GM12878 (cell line): Measurements from ENCODE around the gene ZNF576. TPM values are rescaled to one million over a fixed set of nuclear protein-coding genes. Genes with fewer than 3 reads are reported as not detected.

Experiments
- ATAC-seq: fragments of 200-7000 bp; cut with Tn5 transposase; 3 replicates; pipeline ENCODE4 v1.9.1; 2020; ENCODE audit warnings: mild to moderate bottlenecking, moderate library complexity
- BruUV-seq: library from RNA; stranded (reverse); fragments of 400-500 nt; replicated peaks from 2 replicates; lab custom pipeline; 2021; lab: Mats Ljungman, UMichigan
- CTCF ChIA-PET: fragments of 300-600 bp; sonication (Branson Sonifier 250); formaldehyde crosslinking; extraction: SDS; loops from one replicate; lab custom pipeline; 2021; ENCODE audit warnings: inconsistent platforms; lab: Yijun Ruan, JAX
- POLR2A ChIA-PET: fragments of 350-600 bp; formaldehyde crosslinking; extraction: SDS; loops from one replicate; lab custom pipeline; 2021; ENCODE audit warnings: inconsistent platforms; lab: Charles Lee
- RAD21 ChIA-PET: fragments of 300-600 bp; sonication (Branson Sonifier 250); formaldehyde crosslinking; loops from one replicate; lab custom pipeline; 2023; ENCODE audit warnings: antibody characterized with exemption; ENCODE audit not compliant: unreplicated experiment; lab: Charles Lee
- SMC1A ChIA-PET: fragments of 300-600 bp; sonication (Branson Sonifier 250); formaldehyde crosslinking; loops from one replicate; lab custom pipeline; 2023; ENCODE audit not compliant: unreplicated experiment, uncharacterized antibody; lab: Charles Lee
- DNase-seq: peaks from one replicate; pipeline ENCODE4 v3.0.0-alpha.2; 2011; ENCODE audit warnings: low read depth, low spot score
- FAIRE-seq: peaks from 3 replicates; lab custom pipeline; 2011; peaks lifted over from hg19 to GRCh38; lab: Jason Lieb, UNC
- H2AFZ ChIP-seq: 2 replicates; pipeline ENCODE4 v1.6.0; 2011; ENCODE audit warnings: low read depth, low read length, control low read depth; ENCODE audit not compliant: control insufficient read depth
- H3K27ac ChIP-seq: 2 replicates; pipeline ENCODE4 v1.5.1; 2011; ENCODE audit warnings: control low read depth; ENCODE audit not compliant: control insufficient read depth, insufficient read depth
- H3K27me3 ChIP-seq, 2 experiments: replicated peaks in 1 of 2; 2 replicates each; pipeline versions ENCODE4 v1.6.0 to v1.6.1; 2011; ENCODE audit warnings: low read length in 1 of 2; ENCODE audit not compliant: control insufficient read depth in 2 of 2, insufficient read depth in 2 of 2
- H3K36me3 ChIP-seq, 2 experiments: 2 replicates each; pipeline ENCODE4 v1.5.1; 2011; ENCODE audit warnings: low read length in 1 of 2; ENCODE audit not compliant: control insufficient read depth in 2 of 2, insufficient read depth in 2 of 2
- H3K4me1 ChIP-seq: 2 replicates; pipeline ENCODE4 v1.6.1; 2011; ENCODE audit warnings: mild to moderate bottlenecking, low read length, moderate library complexity, mixed read lengths; ENCODE audit not compliant: control insufficient read depth, insufficient read depth
- H3K4me2 ChIP-seq: 2 replicates; pipeline ENCODE4 v1.6.0; 2011; ENCODE audit warnings: control low read depth; ENCODE audit not compliant: control insufficient read depth, insufficient read depth
- H3K4me3 ChIP-seq: fragments of 200-600 bp; sonication (generic); 2 replicates; pipeline ENCODE4 v1.5.1; 2016
- H3K79me2 ChIP-seq: 2 replicates; pipeline ENCODE4 v1.6.0; 2011; ENCODE audit warnings: low read length; ENCODE audit not compliant: control insufficient read depth, insufficient read depth
- H3K9ac ChIP-seq: 2 replicates; pipeline ENCODE4 v1.8.0; 2011; ENCODE audit warnings: low read length, control low read depth, mixed read lengths; ENCODE audit not compliant: control insufficient read depth, insufficient read depth
- H3K9me3 ChIP-seq: replicated peaks from 3 replicates; pipeline ENCODE4 v1.5.1; 2011; ENCODE audit warnings: mild to moderate bottlenecking, low read length; ENCODE audit not compliant: control insufficient read depth, insufficient read depth
- H4K20me1 ChIP-seq: 2 replicates; pipeline ENCODE4 v1.6.0; 2011; ENCODE audit not compliant: control insufficient read depth, insufficient read depth
- ATF7 ChIP-seq: fragments of 450-650 bp; IDR thresholded peaks from 2 replicates; pipeline ENCODE4 v1.6.1; 2016; ENCODE audit warnings: low read depth, mild to moderate bottlenecking
- CHD1 ChIP-seq: IDR thresholded peaks from 2 replicates; pipeline ENCODE4 v1.6.1; 2012; ENCODE audit warnings: low read depth, low read length, improper control_type of control experiment
- CHD4 ChIP-seq: fragments of 200-600 bp; sonication (generic); IDR thresholded peaks from 2 replicates; pipeline ENCODE4 v1.6.1; 2016; ENCODE audit warnings: mild to moderate bottlenecking
- ESRRA ChIP-seq: IDR thresholded peaks from 2 replicates; pipeline ENCODE4 v1.6.1; 2012; ENCODE audit warnings: mild to moderate bottlenecking, low read length, improper control_type of control experiment
- FOXM1 ChIP-seq: IDR thresholded peaks from 2 replicates; pipeline ENCODE4 v1.6.1; 2012; ENCODE audit warnings: low read depth, mild to moderate bottlenecking, inconsistent platforms, low read length, moderate library complexity
- KAT2A ChIP-seq: conservative IDR thresholded peaks from 2 replicates; pipeline ENCODE4 v1.6.1; 2011; ENCODE audit warnings: low read depth, low read length; ENCODE audit not compliant: control insufficient read depth
- KDM1A ChIP-seq: fragments of 200-600 bp; sonication (generic); IDR thresholded peaks from 2 replicates; pipeline ENCODE4 v1.6.1; 2016; ENCODE audit warnings: borderline replicate concordance
- MTA2 ChIP-seq: fragments of 450-650 bp; IDR thresholded peaks from 2 replicates; pipeline ENCODE4 v1.6.1; 2016; ENCODE audit warnings: low read depth, mild to moderate bottlenecking, moderate library complexity
- PAX8 ChIP-seq: fragments of 450-650 bp; IDR thresholded peaks from 2 replicates; pipeline ENCODE4 v1.6.1; 2017; ENCODE audit warnings: mild to moderate bottlenecking, moderate library complexity
- SIX5 ChIP-seq: IDR thresholded peaks from 2 replicates; pipeline ENCODE4 v1.6.1; 2011; ENCODE audit warnings: mild to moderate bottlenecking, low read depth, low read length, moderate library complexity; ENCODE audit not compliant: severe bottlenecking
- SMC3 ChIP-seq: IDR thresholded peaks from 2 replicates; pipeline ENCODE4 v1.6.1; 2011; ENCODE audit warnings: low read length, improper control_type of control experiment, borderline replicate concordance
- TCF12 ChIP-seq: IDR thresholded peaks from 2 replicates; pipeline ENCODE4 v1.6.1; 2011; ENCODE audit warnings: low read depth, mild to moderate bottlenecking, low read length
- WGBS: methylation state at CpG from one replicate; pipeline ENCODE4 v1.1.6; 2016; ENCODE audit warnings: low lambda C conversion rate; ENCODE audit not compliant: insufficient replicate concordance, insufficient coverage; ENCODE audit errors: missing lambda C conversion rate; 5-methylcytosine and 5-hydroxymethylcytosine counted together
- in situ Hi-C: fragments of 300-500 bp; cut with MboI; formaldehyde crosslinking; loops from 9 replicates; pipeline ENCODE4 v1.14.3; 2018; ENCODE audit warnings: mixed read lengths
- intact Hi-C: fragments of 100-400 bp; cut with micrococcal nuclease; formaldehyde crosslinking; loops from one replicate; pipeline ENCODE4 v1.14.2; 2022; ENCODE audit not compliant: unreplicated experiment
- polyA plus RNA-seq, 11 experiments: library from polyadenylated mRNA; depleted of rRNA in 4 of 11; unstranded in 6 of 11; stranded (reverse) in 5 of 11; fragments of >200 nt; fragmentation: Nextera tagmentation in 4 of 11; fragmentation: Illumina TruSeq in 1 of 11; extraction: Ambion mirVana in 4 of 11; extraction: Trizol in 1 of 11; gene quantifications; 1 replicate in 1 of 11; 2 replicates in 10 of 11; pipeline versions ENCODE4 v1.2.1 to v1.2.3, GENCODE V29; 2011 to 2016; ENCODE audit warnings: inconsistent platforms in 2 of 11, missing spikeins in 2 of 11, low read depth in 1 of 11
- total RNA-seq, 4 experiments: library from RNA; depleted of rRNA in 3 of 4; stranded (reverse); fragments of >200 nt in 3 of 4; fragmentation: Illumina TruSeq in 1 of 4; extraction: Trizol in 1 of 4; gene quantifications; 2 replicates each; pipeline versions ENCODE4 v1.2.1 to v1.2.3, GENCODE V29; 2013 to 2021

ZNF576 gene
- total and polyA plus RNA-seq, 10 of the 15 experiments (the other 5 are each of a cell fraction or from before 2014, with no cell fraction given): 7.4 to 29.8 (median 14.3) TPM

DNA sequence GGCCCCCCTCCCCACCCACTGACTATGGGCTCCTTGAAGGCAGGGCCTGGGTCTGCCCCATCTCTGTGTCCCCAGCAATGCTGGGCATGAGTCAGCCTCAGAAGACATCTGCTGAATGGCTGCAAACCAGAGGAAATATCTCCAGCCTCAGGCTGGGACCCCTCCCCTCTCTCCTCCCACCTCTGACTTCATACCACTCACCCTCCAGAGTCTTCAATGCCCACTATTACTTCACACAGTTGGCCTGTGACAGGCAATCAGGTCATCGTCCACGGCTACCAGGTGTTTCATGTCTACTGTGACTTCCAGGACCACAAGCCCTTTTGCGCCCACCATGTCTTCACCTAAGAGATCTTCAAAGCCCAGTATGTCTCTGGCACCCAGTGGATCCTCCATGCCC, 15.4 kb downstream of the ZNF576 start, which contains the start of gene SRRM5:
SRRM5 (plus strand) TSS at position 301 of the 400 bp plus-strand sequence; CDS start at position 335, 34 bp downstream.
- no peaks in the 10 kb centered on the region for H3K27me3 ChIP-seq
- intact Hi-C loops (no loop called here), in situ Hi-C loops (no loop called here)
- peaks cover 5% of the 10 kb centered on the region for H3K79me2 ChIP-seq
- no peak for DNase-seq
- H3K9ac ChIP-seq: no peak within 1 kb of the TSS
- WGBS: 78% methylated on average over 3 of the region's 3 CpGs
- H3K4me2 ChIP-seq: no peak within 1 kb of the TSS
- no peak within 1 kb of the TSS for H3K27ac ChIP-seq
- BruUV-seq: no TSS peak
- POLR2A ChIA-PET: no interaction called here
- no peak for ATAC-seq
- no peak for FAIRE-seq
- TF ChIP-seq CHD4: no peak
- TF ChIP-seq MTA2: no peak
- TF ChIP-seq PAX8: no peak
- no peak for TF ChIP-seq SIX5
- no peak for TF ChIP-seq KAT2A
- no peak for TF ChIP-seq ESRRA
- TF ChIP-seq ATF7: no peak
- TF ChIP-seq FOXM1: no peak
- TF ChIP-seq SMC3: no peak
- TF ChIP-seq CHD1: no peak
- TF ChIP-seq KDM1A: no peak
- TF ChIP-seq TCF12: no peak
- H2AFZ ChIP-seq: no peak within 1 kb of the TSS
- RAD21 ChIA-PET: no interaction called here
- H3K36me3 ChIP-seq: peaks cover 3 to 14% of the 10 kb centered on the region in 2 experiments; a peak in 3 of 4 replicates
- no peaks in the 10 kb centered on the region for H3K9me3 ChIP-seq
- H3K4me1 ChIP-seq: no peaks in the 10 kb centered on the region
- no peak within 1 kb of the TSS for H3K4me3 ChIP-seq
- CTCF ChIA-PET: no interaction called here
- SMC1A ChIA-PET: no interaction called here
- no peaks in the 10 kb centered on the region for H4K20me1 ChIP-seq
